ENCODE data around the gene OASL. TPM values are rescaled to one million over a fixed set of nuclear protein-coding genes. Genes with fewer than 3 reads are reported as not detected.

OASL gene
- polyA plus RNA-seq, 1 of the 3 experiments (the other 2 are of a cell fraction), result 0.41 TPM

DNA sequence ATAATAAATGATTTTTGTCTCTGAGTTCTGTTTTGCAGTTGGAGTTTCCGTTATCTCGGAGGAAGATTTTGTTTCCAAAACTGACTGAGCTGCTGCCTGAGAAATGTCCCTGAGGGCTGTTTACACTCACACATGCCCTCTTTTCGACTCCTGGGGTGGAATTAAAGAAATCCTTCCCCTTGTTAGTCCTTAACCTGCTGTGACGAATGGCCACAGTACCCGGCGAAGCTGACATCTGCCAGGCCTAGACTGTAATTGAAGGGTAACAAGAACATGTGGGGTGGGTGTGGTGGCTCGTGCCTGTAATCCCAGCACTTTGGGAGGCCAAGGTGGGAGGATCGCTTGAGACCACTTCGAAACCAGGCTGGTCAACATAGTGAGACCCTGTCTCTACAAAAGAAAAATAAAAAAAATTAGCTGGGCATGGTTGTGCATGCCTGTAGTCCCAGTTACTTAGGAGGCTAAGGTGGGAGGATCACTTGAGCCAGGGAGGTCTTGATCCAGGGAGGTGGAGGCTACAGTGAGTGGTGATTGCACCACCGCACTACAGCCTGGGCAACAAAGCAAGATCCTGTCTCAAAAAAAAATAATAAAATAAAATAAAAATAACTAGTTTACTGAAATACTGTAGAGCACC is 8.4 kb downstream of the OASL start:
- Histone ChIP-seq H2AFZ (ENCODE audit: low read depth) (no peak overlapping the region), H3K4me1 (ENCODE audit: control insufficient read depth in 1 of 2, insufficient read depth in 2 of 2, low read depth in 1 of 2, low read length in 1 of 2) (peaks cover 0 to 22% of the 10 kb centered on the region in 2 experiments; a peak in 1 of 4 replicates), H4K20me1 (ENCODE audit: insufficient read depth) (no peaks in the 10 kb centered on the region), H3K27ac (ENCODE audit: low read depth in 2 of 2, low read length in 1 of 2) (no peak overlapping the region), H3F3A (replicated peaks; ENCODE audit: insufficient read depth) (no peaks in the 10 kb centered on the region), H3K4me3 (ENCODE audit: low read depth in 2 of 2, low read length in 1 of 2) (no peak overlapping the region), H3K9ac (no peak overlapping the region), H3K27me3 (ENCODE audit: insufficient read depth) (no peaks in the 10 kb centered on the region), H3K9me3 (no peaks in the 10 kb centered on the region), H3K9me2 (no peaks in the 10 kb centered on the region), H3K4me2 (no peak overlapping the region), H3K36me3 (replicated peaks in 1 of 2; ENCODE audit: control insufficient read depth in 1 of 2, insufficient read depth in 2 of 2, low read length in 1 of 2) (no peaks in the 10 kb centered on the region), H3K79me2 (ENCODE audit: insufficient read depth) (no peaks in the 10 kb centered on the region)
- TF ChIP-seq, protein P1, sequence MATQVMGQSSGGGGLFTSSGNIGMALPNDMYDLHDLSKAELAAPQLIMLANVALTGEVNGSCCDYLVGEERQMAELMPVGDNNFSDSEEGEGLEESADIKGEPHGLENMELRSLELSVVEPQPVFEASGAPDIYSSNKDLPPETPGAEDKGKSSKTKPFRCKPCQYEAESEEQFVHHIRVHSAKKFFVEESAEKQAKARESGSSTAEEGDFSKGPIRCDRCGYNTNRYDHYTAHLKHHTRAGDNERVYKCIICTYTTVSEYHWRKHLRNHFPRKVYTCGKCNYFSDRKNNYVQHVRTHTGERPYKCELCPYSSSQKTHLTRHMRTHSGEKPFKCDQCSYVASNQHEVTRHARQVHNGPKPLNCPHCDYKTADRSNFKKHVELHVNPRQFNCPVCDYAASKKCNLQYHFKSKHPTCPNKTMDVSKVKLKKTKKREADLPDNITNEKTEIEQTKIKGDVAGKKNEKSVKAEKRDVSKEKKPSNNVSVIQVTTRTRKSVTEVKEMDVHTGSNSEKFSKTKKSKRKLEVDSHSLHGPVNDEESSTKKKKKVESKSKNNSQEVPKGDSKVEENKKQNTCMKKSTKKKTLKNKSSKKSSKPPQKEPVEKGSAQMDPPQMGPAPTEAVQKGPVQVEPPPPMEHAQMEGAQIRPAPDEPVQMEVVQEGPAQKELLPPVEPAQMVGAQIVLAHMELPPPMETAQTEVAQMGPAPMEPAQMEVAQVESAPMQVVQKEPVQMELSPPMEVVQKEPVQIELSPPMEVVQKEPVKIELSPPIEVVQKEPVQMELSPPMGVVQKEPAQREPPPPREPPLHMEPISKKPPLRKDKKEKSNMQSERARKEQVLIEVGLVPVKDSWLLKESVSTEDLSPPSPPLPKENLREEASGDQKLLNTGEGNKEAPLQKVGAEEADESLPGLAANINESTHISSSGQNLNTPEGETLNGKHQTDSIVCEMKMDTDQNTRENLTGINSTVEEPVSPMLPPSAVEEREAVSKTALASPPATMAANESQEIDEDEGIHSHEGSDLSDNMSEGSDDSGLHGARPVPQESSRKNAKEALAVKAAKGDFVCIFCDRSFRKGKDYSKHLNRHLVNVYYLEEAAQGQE (IDR thresholded peaks at IDR 0.05; ENCODE audit: low read depth, low read length), result no peak
- TF ChIP-seq FOSL2 (IDR thresholded peaks at IDR 0.05; ENCODE audit: borderline replicate concordance, low read depth), result no peak
- TF ChIP-seq, protein P2, sequence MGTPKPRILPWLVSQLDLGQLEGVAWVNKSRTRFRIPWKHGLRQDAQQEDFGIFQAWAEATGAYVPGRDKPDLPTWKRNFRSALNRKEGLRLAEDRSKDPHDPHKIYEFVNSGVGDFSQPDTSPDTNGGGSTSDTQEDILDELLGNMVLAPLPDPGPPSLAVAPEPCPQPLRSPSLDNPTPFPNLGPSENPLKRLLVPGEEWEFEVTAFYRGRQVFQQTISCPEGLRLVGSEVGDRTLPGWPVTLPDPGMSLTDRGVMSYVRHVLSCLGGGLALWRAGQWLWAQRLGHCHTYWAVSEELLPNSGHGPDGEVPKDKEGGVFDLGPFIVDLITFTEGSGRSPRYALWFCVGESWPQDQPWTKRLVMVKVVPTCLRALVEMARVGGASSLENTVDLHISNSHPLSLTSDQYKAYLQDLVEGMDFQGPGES (IDR thresholded peaks at IDR 0.05; ENCODE audit: low read depth, low read length), result no peak
- no peak for TF ChIP-seq RCOR1 (IDR thresholded peaks at IDR 0.05; ENCODE audit: low read length)
- no peak for DNase-seq
- 83% methylated on average over 10 of the region's 10 CpGs for WGBS (ENCODE audit: low lambda C conversion rate)
- ChIA-PET CTCF (no interaction called here), POLR2A (no interaction called here)

DNA sequence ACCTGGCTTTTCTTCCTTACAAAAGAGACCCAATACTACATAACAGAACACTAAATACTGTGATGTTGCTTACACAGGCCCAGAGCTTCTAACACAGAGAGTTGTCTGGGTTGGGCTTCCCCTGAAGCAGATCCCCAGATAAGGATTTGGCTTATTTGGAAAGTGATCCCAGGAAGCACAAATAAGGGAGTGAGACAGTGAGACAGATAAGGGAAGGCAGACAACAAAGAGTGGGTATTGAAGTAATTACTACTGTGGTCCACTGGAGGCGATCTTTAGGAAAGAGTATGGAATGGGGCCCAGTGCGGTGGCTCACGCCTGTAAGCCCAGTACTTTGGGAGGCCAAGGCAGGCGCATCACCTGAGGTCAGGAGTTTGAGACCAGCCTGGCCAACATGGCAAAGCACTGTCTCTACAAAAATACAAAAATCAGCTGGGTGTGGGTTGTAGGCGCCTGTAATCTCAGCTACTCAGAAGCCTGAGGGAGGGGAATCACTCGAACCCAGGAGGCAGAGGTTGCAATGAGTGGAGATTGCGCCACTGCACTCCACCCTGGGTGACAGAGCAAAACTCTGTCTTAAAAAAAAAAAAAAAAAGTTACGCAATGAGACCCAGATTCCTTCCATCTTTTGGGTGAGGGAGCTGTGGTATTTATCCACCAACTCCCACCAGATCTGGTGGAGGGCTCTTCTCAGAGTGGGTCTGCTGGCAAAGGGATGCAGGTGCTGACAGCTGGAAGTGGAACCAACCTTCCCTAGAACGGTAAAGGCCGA is 12.6 kb downstream of the OASL start:
- CTCF ChIA-PET, result interaction anchor here (0.8 to 1.7 kb wide), 5 partner anchors 12 to 444 kb away, joined by 3 to 4 read pairs (median 3); no protein-coding TSS in a partner anchor
- Histone ChIP-seq H3K27ac (ENCODE audit: low read depth in 2 of 2, low read length in 1 of 2) (no peak overlapping the region), H3K9me3 (no peaks in the 10 kb centered on the region), H2AFZ (ENCODE audit: low read depth) (no peak overlapping the region), H3K9me2 (no peaks in the 10 kb centered on the region), H3K9ac (no peak overlapping the region), H3K4me1 (ENCODE audit: control insufficient read depth in 1 of 2, insufficient read depth in 2 of 2, low read depth in 1 of 2, low read length in 1 of 2) (no peaks in the 10 kb centered on the region), H4K20me1 (ENCODE audit: insufficient read depth) (no peaks in the 10 kb centered on the region), H3K79me2 (ENCODE audit: insufficient read depth) (no peaks in the 10 kb centered on the region), H3K27me3 (ENCODE audit: insufficient read depth) (no peaks in the 10 kb centered on the region), H3F3A (replicated peaks; ENCODE audit: insufficient read depth) (no peaks in the 10 kb centered on the region), H3K4me2 (no peak overlapping the region), H3K4me3 (ENCODE audit: low read depth in 2 of 2, low read length in 1 of 2) (no peak overlapping the region), H3K36me3 (replicated peaks in 1 of 2; ENCODE audit: control insufficient read depth in 1 of 2, insufficient read depth in 2 of 2, low read length in 1 of 2) (no peaks in the 10 kb centered on the region)
- peak; percentile 47 for DNase-seq
- WGBS (ENCODE audit: low lambda C conversion rate), result 75% methylated on average over 9 of the region's 10 CpGs
- TF ChIP-seq ELF1 (IDR thresholded peaks at IDR 0.05) (no peak), NRF1 (IDR thresholded peaks at IDR 0.05; ENCODE audit: low read depth, low read length) (no peak), FOSL2 (IDR thresholded peaks at IDR 0.05; ENCODE audit: borderline replicate concordance, low read depth) (no peak), GATA2 (CRISPR knock-in tag; IDR thresholded peaks at IDR 0.05) (no peak), RAD21 (IDR thresholded peaks at IDR 0.05; ENCODE audit: low read length) (no peak)
- TF ChIP-seq, protein P3, sequence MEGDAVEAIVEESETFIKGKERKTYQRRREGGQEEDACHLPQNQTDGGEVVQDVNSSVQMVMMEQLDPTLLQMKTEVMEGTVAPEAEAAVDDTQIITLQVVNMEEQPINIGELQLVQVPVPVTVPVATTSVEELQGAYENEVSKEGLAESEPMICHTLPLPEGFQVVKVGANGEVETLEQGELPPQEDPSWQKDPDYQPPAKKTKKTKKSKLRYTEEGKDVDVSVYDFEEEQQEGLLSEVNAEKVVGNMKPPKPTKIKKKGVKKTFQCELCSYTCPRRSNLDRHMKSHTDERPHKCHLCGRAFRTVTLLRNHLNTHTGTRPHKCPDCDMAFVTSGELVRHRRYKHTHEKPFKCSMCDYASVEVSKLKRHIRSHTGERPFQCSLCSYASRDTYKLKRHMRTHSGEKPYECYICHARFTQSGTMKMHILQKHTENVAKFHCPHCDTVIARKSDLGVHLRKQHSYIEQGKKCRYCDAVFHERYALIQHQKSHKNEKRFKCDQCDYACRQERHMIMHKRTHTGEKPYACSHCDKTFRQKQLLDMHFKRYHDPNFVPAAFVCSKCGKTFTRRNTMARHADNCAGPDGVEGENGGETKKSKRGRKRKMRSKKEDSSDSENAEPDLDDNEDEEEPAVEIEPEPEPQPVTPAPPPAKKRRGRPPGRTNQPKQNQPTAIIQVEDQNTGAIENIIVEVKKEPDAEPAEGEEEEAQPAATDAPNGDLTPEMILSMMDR (IDR thresholded peaks at IDR 0.05), result peak; percentile 29; the same call in 1 of the 2 replicates
- POLR2A ChIA-PET, result no interaction called here

Measured in SK-N-SH (cell line).